NCI-H1417 treated with DMSO at 0.1 percent for 48 hours (cell line): ENCODE results near the gene CCDC85C.

Experiments used
- DNase-seq: peaks from one replicate; lab custom pipeline; 2025; lab: John Stamatoyannopoulos, UW

Gene CCDC85C

DNA sequence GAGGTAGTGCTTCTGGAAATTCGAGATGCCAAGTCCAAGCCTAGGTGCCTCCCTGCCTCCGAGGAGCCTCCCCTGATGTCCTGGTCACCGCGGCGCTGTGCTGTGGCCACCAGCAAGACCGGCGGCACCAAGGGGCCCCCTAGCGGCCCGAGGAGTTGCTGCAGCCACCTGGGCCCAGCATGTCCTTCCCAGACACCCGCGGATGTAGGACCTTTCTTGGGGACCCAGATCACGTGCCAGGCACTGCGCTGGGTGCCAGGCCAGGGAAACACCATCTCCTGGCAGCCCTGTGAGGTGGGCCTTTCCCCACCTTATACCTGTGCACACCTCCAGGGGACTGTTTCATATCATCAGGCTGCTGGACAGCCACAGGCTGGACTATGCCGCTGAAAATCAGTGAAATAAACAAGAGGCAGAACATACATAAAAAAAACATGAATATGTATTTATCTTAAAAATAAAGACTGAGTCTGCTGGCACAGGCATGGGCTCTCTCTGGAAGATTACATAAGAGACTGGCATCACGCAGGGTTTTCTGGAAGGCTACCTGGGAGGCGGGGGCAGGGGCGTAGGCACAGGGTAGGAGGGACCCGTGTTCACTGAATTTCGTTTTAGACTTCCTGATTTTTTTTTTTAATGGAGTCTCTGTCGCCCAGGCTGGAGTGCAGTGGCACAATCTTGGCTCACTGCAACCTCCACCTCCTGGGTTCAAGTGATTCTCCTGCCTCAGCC lies 25.0 kb upstream of the CCDC85C start:
- DNase-seq, result peak; percentile 30

DNA sequence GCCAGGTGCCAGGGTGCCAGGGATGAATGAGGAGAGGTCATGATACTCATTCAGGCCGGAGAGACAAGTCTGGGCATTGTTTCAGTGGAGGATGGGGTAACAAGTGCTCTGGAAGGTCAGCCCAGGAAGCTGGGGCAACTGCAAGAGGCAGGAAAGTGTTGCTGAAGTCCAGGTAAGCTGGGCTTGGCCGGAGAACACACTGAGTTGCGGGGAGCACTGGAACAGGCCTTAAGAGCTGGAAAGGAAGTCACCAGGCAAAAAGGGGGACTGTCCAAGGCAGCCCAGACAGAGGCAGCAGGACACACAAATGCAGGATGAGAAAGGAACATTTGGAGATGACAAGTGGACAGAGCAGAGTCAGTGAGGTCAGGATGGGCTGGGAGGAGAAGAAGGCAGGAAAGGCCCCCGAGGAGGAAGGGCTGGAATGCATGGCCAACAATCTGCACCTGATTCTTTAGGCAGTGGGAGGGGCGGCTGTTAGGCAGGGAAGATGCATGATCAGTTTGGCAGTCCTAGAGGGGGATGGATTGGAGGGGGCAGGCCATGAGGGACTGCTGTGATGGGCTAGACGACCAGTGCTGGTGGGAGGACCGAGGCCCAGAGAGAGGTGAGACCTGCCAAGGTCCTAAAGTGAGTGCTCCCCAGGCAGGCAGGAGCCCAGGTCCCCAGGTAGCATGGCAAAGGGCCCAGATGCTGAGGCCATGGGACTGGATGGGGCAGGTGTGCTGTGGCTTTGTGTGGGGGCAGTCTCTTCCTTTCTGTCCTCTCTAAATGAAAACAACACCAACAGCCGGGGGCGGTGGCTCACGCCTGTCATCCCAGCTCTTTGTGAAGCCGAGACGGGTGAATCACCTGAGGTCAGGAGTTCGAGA lies 23.7 kb upstream of the CCDC85C start:
- no peak for DNase-seq

DNA sequence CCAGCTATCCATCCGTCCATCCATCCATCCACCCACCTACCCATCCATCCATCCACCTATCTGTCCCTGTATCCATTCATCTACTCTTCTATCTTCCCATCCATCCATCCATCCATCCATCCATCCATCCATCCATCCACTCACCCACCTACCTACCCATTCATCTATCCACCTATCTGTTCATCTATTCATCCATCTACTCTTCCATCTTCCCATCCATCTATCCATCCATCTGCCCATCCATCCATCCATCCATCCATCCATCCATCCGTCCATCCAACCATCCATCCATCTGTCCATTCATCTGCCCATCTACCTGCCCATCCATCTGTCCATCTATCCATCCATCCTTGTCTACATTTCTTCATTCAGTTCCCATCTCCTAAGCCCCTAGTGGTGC lies 23.1 kb upstream of the CCDC85C start:
- DNase-seq, result no peak

DNA sequence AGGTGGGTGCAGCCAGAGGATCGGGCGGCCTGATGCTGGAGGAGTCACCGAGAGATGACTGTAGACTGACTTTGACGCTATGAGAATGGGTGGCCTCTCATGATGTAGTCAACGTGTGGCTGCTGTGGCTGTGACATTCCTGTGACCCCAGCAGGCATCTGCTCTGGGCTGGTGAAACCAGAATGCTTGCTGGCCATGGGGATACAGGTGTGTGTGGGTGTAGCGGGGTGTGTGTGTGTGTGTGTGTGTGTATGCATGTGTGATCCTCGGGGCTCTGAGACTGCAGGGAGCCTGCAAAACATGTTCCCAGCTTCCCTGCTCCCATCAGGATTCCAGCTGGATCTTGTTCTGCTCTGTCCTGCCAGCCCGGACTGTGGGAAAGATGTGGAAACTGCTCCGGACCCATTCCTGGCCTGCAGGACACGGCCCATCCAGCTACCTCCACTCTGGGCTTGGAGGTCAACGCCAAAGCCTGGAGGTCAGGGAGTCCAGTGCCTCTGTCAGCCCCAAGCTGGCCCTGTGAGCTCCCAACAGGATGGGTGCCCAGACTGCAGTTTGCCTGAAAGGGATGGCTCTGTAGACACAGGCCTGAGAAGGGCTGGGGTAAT lies 22.1 kb upstream of the CCDC85C start:
- no peak for DNase-seq

DNA sequence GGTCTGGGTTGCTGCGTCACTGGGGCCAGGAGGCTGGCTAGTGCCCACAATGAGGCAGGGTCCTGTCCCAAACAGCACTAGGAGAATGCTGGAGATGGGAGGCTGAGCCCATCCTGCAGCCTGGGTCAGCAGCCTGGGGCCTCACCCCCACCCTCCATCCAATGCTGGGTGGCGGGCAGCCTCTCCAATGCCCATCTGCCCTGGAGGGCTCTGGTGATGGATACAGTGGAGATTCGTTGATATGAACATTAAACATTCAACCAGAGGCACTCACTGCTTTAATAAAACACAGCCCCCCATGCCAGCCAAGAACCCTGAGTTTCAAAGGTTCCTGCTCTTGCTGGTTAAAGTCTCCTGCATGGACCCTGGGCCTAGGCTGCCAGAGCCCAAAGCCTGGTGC lies 21.5 kb upstream of the CCDC85C start:
- no peak for DNase-seq

DNA sequence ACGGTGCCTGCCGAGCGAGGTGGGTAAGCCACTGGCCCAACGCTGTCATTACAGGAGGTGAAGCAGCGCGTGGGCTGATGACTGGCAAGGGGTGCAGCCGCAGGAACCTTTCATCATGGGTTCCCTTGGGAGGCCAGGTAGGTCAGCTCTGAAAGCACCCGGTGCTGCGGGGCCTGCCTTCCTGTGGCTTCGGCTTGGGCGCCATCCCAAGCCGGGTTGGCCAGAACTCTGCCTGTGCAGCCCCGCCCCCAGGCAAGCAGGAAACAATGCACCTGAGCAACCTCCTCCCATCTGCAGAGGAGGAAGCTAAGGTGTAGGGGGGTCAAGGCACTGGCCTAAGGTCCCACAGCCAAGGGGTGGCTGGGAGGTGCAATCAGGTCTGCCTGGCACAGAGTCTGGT lies 21.0 kb upstream of the CCDC85C start:
- no peak for DNase-seq

DNA sequence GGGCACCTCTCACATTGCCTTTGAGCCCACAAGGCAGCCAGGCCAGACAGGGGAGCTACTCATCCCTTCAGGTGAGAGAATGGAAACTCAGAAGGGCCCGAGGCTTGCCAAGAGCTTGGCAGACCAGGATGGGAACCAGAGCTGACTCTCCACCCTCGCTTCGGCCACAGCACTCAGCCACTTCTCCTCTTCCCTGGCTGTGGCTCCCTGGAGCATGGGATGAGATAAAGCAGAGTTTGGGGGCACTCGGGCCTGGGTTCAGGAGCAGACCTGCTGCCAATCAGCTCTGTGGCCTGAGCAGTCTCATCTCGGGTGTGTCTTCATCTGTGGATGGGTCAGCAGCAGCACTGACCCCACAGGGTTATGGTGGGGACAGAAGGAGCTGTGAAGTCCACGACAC lies 20.0 kb upstream of the CCDC85C start:
- no peak for DNase-seq

DNA sequence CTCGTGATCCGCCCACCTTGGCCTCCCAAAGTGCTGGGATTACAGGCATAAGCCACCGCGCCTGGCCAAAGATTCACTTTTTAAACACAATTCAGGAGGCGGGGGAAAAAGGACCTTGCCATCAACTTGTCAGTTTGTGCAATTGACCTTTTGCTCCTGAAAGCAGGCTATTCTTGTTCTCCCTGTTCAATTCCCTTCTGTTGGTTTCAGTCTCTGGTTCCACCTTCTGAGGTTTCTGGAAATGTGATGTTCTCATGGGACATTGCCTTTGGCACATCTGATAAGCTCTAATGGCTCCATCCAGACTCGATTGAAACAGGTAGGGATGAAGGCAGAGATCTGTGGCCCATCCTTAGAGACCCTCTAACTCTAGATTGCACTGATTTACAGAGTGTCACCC lies 17.9 kb upstream of the CCDC85C start:
- no peak for DNase-seq

DNA sequence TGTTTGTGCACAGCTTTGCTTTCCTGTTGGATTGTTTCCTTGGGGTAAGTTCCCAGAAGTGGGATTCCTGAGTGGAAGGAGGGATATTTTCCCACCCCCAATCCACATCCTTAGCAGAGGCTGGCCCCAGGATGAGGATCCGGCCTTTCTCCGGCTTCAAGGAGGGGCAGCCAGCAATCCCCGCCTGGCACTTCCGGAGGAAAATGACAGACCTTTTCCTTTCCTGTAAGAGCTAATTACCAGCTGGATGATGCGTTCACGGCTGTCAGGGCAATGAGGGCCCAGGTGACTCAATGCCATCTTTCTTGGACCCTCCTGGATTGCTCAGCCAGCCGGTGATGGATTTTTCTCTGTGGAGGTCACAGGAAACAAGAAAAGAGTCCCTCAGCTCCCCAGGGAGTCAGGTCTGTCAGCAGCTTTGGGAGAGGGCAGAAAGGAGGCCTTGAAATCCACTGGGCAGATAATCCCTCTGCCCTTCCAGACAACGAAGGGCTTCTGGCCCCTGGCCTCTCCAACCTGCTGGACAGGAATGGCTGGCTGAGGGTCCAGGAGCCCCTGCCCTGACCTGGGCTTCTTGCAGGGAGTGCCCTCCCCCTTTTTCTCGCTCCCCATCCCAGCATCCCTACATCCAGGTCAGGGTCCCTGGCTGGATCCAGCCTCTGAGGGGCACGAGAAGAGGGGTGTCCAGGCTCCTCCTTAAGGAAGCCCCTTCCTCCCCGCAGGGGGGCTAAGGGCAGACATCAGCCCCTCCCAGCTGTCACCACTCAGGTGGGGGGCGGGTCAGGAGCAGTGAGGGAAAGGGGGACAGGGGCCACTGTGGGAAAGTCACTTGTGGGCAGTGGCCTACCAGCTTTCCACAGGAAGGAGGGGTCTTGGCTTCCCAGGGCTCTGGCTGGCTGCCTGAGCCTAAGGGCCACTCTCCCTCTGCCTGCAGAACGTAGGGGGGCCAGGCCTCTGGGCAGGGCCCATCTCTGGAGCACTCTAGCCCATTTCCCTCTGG lies 16.1 kb upstream of the CCDC85C start:
- DNase-seq, result no peak

DNA sequence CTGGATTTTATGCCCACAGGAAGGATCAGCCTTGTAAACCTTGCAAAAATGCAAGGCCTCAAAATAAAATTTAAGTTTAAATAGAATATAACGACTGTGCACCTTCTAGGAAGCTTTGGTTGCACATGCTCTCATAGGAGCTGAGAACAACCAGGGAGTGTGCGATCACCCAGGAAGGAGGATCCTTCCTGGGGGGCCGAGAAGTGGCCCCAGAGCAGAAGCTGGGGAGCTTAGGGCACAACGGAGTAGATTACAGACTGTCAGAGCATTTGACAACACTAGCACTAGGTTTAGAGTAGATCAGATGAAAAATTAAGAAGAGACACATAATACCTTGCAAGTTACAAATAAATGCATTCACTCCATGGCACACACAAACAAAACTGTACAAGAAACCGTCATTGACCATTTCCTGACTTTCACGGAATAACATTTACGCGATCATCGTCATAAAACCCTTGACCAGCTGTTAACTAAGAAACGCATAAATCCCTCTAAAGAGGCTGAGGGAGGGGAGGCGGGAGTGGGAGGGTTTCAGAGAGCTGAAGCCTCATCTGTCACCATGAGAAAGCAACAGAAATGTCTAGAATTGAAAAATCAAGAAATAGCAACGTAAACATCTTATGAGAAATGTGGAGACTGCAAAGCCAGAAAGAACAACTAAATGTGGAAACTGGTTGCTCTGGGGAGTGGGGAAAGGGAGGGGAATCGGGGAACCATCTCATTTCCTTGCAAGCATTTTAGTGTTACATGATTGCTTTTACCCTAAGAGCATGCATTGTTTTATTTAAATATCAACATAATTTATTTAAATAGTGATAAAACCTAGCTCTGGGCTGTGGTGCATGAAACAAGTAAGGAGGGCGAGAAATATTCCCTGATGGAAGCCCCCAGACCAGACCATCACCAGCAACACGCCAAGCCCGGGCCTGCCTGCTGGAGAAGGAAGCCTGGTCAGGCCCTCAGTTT lies 13.1 kb upstream of the CCDC85C start:
- DNase-seq, result no peak

DNA sequence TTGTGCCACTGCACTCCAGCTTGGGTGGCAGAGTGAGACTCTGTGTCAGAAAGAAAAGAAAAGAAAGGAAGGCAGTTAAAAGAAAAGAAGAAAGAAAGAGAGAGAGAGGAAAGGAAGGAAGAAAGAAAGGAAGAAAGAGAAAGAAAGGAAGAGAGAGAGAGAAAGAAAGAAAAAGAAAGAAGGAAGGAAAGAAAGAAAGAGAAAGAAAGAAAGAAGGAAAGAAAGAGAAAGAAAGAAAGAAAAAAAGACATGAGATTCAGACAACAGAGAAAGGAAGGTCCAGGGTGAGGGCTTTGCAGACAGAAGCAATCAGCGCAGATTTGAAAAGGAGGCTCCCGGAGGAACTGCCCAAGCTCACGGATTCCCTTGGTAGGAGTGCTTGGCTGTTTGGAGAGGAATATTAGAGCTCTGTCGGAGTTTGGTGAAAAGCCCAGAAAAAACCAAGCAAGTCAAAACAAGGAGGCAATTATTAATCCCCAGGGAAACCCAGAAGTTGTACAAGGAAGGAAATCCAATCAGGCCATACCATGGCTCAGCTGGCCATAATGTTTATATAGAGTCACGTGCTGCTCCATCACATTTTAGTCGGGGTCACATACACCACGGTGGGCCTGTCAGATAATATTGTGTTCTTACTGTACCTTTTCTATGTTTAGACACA lies 11.6 kb upstream of the CCDC85C start:
- no peak for DNase-seq

DNA sequence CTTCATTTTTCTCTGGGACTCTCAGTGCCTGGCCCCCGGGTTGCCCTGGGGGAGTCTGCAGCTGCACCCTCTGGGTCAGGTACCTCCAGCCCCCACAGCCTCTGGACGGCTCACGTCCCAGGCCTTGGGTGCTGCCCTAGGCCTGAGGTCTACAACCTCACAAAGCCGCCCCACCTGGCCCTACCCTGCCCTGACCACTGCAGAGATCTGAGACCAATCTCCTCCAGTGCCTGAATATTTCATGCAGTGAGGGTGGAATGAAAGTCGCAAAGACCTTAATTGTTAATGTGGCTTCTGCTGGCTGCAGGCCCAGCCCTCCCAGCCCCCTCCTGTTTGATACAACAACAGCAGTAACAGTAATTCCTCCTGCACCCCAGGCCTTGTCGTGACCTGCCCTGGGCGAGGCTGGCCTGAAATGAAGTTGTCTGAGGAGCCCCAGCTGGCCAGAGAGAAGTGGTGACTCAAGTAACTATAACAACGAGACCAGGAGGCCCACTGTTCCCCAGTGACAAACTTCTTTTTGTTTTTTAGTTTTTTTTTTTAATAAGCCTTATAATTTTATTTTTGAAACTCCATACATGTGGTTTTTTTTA lies 8.8 kb upstream of the CCDC85C start:
- no peak for DNase-seq

DNA sequence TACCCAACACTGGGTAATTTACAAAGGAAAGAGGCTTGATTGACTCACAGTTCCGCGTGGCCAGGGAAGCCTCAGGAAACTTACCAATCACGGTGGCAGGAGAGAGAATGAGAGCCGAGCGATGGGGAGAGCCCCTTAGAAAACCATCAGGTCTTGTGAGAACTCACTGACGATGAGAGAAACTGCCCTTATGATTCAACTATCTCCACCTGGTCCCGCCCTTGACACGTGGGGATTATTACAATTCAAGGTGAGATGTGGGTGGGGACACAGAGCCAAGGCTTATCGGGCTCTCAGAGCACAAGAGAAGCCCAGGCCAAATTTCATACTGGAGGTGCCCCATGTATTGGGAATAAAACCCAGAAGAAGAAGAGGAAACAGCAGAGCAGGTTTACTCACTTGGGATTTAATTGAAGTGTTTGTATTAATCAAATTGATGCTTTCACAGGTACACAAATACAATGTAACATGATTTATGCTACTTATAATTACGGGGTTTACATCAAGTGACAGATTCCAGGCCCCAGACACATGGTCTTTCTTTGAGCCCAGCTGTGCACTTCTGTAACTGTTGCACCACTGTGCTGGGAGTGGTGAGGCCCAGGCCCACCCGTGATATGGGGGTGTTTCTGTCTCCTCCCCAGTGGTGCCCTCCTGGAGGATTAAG lies 8.2 kb upstream of the CCDC85C start:
- peak; percentile 92 for DNase-seq

DNA sequence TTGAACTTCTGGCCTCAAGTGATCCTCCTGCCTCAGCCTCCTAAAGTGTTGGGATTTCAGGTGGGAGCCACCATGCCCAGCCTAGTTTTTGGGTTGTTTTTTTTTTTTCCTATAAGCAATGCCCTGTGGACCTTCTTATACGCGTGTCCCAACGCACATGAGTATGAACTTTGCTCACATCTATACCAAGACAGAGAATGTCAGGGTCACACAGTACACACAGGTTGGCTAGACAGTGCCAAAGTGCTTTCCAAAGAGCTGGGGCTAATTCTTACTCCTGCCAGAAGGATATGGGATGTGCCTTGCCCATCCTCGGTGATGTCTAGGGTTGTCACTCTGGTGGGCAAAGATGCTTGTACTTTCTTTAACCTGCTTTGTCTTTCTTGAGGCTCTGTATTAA lies 7.6 kb upstream of the CCDC85C start:
- no peak for DNase-seq

DNA sequence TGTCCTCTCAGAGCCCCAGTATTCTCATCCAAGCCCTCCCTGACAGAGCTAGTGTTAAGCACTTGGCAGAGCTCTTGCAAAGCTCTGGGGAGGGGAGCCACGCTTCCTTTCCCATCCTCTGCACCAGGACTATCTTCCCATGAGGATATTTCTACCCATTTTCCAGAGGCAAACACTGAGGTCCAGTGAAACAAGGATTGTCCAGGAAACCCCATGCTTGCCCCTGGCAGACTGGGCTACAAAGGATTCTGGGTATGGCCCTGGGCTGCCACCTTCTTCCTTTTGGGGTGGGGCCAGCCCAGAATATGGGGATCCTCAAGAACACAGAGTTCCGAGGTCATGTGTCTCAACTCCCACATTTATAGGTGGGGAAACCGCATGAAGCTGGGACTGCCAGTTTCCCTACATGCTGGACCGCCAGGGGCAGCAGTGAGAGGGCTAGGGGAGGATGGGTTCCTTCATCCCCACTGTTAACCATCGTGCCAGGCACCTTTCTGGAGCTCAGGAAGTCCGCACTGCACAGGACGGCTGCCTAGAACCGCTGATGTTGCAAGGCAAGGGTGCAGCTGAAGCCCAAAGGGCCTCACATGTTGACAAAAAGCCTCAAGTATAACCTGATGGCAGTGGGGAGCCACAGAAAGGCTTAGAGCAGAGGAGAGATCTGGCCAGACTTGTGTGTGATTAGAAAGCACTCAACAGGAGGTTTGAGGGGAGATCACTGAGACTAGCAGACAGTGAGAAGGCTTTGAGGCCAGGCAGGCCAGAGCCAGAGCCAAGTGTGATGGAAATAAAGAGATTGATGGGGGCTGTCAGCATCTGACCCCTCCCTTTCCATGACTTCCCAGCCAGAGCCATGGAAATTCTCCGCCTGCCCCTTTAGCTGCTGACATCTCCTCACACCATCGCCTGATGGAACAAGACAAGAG lies 5.5 kb upstream of the CCDC85C start:
- no peak for DNase-seq

DNA sequence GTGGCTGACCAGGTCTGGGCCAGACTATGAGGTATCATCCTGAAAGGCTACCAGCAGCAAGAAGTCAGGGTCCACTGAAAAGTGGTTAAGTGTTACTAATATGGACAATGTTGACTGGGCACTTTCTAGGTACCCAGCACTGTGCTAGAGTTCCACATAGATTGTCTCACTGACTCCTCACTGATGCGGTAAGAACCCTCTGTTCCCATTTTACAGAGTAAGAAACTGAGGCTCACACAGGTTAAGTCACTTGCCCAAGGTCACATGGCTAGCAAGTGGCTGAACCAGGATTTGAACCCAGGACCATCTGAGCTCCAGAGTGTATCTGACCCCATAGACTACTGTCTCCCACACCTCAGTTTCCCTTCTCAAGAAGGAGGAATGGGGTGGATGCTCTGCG lies 4.6 kb upstream of the CCDC85C start:
- no peak for DNase-seq

DNA sequence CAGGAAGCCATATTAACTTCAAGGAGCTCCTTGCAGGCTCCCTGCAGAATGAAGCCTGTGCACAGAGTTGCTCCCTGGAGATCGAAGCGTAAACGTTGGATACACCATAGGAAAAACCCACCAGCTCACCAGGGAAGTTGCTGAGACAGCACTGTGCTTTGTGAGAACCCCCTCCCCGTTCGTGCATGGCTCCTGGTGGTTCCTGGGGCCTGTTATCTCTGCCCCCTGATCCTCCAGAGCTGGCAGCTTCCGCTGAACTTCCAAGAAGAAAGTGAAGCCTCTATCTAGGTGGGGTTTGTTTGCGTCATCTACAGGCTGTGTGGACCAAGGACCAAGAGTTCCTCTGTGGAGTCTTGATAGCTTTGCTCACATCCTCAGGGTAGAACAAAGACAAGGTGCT lies 2.4 kb upstream of the CCDC85C start:
- DNase-seq, result no peak
